GM19023 (cell line): ENCODE measurements around the gene BABAM1.
"Not testable (repeated sequence)": the region's sequence is repeated elsewhere in the genome, so short reads cannot be mapped to it uniquely, and the experiment has no call there.

Experiments used
- ATAC-seq: cut with Tn5 transposase; IDR thresholded peaks from one replicate; pipeline ENCODE4 v1.9.1; 2021; ENCODE audit warnings: mild to moderate bottlenecking, moderate library complexity; ENCODE audit not compliant: unreplicated experiment

The BABAM1 gene

DNA sequence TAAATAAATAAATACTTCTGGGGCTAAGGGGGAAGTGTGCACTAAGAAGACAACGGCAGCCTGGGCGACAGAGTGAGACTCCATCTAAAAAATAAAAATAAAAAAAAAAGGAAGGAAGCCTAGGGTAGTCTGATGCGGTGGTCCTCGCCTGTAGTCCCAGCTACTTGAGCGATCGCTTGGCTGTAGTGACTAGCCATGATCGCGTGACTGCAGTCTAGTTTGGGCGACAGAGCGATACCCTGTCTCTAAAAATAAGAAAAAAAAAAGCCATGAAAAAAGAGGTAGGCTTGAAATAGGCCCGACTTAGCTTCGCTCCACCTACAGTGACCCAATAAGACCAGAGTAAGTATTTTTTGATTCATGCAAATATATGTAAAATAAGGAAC, 661 bp upstream of the BABAM1 start:
- no peak for ATAC-seq

DNA sequence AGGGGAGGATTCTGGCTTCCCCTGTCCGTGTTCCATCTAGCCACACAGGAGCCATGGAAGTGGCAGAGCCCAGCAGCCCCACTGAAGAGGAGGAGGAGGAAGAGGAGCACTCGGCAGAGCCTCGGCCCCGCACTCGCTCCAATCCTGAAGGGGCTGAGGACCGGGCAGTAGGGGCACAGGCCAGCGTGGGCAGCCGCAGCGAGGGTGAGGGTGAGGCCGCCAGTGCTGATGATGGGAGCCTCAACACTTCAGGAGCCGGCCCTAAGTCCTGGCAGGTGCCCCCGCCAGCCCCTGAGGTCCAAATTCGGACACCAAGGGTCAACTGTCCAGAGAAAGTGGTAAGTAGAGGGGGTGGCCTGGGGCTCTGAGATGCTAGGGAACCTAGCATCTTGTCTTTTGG, 1.5 kb downstream of the BABAM1 start:
- ATAC-seq, result no peak

DNA sequence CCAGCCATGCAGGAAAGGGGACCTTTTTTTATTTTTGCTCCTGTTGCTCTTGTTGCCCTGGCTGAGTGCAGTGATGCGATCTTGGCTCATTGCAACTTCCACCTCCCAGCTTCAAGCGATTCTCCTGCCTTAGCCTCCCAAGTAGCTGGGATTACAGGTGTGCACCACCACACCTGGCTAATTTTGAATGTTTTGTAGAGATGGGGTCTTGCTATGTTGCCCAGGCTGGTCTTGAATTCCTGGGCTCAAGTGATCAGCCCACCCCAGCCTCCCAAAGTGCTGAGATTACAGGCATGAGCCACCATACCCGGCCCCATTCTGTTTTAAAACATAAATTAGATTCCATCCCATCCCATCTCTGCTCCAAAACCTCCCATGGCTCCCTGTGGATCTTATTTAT, 7.6 kb downstream of the BABAM1 start:
- not testable (repeated sequence) for ATAC-seq

DNA sequence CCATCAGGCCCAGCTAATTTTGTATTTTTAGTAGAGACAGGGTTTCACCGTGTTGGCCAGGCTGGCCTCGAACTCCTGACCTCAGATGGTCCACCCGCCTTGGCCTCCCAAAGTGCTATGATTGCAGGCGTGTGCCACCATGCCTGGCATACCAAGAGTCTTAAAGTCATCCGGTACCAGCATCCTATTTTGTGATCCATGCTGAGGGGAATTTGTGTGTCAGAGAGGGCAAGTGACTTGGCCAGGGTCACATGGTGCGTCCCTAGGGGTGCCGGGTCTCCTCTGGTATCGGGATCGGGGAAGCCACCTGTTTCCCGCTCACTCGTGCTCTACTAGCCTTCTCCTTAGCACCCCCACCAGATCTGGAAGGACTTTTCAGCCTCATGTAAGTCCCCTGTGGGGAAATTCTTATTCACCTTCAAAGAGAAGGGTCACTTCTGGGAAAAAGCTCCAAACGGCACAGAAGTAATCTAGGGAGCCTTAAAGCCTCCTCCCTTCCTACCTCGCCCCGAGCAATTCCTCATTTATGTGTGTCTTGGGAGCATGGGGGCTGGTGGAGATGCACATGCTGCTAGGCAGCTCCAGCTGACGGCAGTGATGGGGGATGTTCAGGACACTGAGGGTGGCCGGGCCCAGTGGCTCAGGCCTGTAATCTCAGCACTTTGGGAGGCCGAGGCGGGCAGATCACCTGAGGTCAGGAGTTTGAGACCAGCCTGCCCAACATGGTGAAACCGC, 8.4 kb downstream of the BABAM1 start:
- no peak for ATAC-seq

DNA sequence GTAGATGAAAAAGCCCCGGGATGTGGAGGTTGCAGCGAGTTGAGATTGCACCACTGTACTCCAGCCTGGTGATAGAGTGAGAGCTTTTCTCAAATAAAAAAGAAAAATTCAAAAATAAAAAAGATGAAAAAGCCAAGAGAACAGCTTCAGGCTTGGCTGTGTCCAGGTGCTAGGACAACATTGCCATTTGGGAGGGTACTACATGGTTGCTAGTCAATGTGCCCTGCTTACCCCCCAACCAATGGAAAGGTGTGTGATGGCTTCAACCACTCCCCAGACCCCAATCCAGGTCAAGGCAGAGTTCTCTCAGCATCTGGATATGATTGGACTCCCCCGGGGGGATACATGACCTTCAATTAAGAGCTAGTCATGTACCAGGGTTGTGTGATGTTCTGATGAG, 12.2 kb downstream of the BABAM1 start:
- no peak for ATAC-seq

DNA sequence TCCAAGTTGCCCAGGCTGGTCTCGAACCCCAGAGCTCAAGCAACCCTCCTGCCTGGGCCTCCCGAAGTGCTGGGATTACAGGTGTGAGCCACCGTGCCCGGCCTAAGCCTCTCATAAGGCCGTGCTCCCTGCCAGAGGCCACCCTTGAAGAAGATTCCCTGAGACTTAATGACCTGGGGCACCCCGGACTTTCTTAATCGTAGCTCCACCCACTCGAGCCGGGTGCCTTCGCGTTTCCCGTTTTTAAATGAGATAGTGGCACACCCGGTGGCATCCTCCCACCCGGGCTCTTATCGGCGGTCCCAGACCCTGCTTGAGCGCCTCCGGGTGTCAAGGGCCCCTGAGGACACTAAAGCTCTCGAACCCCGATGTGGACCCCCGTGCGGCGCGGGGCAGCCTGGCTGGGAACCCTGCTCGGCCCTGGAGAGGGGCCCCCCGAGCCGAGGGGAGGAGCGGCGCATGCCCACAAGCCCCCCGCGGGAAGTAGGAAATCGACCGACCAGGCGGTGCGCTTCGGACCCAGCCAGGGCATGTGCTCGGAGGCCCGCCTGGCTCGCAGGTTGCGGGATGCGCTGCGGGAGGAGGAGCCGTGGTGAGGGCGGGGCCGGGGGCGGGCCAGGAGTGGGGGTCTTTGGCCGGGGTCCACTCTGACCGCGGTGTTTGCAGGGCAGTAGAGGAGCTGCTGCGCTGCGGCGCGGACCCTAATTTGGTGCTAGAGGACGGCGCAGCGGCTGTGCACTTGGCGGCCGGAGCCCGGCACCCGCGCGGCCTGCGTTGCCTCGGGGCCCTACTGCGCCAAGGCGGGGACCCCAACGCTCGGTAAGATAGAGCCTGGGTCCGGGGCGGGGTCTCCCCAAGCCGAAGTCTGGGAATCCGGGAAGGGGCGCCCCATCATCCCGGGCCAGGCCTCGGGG, 14.4 kb downstream of the BABAM1 start, which contains the start of gene ANKLE1:
Gene ANKLE1 (plus strand): TSS at position 511 of the 914 bp plus-strand sequence. CDS start 20 bp downstream, at position 531.
- ATAC-seq, result peak; percentile 44

DNA sequence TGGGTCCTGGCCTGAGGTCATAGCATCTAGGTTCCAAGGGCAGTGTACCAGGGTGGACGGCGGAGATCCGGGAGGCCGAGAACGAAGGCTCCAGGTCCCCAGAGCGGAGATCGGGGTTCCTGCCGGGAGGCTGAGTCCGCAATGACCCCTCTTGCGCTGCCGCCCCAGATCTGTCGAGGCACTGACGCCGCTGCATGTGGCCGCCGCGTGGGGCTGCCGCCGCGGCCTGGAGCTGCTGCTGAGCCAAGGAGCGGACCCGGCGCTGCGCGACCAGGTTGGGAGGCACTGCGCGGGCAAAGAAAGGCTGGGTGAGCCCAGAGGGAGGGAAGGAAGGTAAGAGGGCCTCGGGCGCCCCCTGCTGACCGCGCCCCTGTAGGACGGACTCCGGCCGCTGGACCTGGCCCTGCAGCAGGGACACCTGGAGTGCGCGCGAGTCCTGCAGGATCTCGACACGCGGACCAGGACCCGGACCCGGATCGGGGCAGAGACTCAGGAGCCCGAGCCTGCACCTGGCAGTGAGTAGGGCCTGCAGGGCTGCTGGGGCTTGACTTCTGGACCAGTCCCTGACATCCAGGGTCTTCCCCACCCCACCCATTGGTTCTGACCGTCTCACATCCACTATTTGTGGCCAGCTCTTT, 15.4 kb downstream of the BABAM1 start:
- ATAC-seq, result peak; percentile 59

DNA sequence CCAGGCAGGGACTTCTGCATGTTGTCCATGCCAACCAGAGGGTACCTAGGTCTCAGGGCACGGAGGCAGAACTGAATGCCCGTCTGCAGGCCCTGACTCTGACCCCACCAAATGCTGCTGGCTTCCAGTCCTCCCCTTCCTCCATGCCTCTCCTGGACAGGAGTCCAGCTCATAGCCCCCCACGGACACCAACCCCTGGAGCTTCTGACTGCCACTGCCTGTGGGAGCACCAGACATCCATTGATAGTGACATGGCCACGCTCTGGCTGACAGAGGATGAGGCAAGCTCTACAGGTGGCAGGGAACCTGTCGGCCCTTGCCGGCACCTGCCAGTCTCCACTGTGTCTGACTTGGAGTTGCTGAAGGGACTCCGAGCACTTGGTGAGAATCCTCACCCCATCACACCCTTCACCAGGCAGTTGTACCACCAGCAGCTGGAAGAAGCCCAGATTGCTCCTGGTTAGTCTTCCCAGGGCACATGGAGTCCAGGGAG, 16.3 kb downstream of the BABAM1 start:
- no peak for ATAC-seq

DNA sequence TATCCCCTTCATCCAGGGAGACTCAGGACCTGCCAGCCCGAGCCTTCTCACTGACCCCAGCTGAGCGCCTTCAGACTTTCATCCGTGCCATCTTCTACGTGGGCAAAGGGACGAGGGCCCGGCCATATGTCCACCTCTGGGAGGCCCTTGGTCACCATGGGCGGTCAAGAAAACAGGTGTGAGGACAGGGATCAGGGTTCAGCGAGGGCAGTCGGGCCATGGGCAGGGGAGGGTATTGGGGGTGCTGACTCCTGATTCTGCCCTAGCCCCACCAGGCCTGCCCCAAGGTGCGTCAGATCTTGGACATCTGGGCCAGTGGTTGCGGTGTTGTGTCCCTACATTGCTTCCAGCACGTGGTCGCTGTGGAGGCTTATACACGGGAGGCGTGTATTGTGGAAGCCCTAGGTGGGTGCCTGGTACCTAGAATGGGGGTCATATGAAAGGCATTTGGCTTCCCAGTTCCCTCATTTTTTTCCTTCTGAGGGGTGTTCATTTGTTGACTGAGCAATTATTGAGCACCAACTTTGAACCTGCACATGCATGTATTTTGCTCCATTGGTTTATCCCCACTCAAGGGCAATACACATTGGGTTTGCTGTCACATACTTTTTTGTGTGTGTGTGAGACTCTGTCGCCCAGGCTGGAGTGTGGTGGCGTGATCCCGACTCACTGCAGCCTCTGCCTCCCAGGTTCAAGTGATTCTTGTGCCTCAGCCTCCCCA, 18.3 kb downstream of the BABAM1 start:
- ATAC-seq, result no peak

DNA sequence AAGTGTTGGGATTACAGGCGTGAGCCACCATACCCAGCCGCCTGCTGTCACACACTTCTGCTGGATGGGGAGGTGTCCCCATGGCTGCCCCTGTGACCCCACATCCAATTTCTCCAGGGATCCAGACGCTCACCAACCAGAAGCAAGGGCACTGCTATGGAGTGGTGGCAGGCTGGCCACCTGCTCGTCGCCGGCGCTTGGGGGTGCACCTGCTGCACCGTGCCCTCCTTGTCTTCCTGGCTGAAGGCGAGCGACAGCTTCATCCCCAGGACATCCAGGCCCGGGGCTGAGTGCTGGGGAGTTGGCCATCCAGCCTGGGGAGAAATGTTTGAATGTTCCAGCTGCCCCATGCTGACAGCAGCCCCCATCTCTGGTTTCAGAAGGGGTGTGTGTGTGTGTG, 19.0 kb downstream of the BABAM1 start:
- no peak for ATAC-seq

DNA sequence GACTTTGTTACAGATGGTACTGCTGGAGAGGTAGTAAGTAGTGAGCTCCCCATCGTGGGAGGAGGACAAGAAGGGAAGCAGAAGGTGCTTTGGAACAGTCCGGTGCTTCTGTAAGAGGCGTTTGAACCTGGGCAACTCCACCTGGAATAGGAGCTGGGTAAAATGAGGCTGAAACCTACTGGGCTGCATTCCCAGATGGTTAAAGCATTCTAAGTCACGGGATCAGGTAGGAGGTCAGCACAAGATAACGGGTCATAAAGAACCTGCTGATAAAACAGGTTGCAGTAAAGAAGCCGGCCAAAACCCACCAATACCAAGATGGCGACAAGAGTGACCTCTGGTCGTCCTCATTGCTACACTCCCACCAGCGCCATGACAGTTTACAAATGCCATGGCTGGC, 19.5 kb downstream of the BABAM1 start:
- no peak for ATAC-seq

DNA sequence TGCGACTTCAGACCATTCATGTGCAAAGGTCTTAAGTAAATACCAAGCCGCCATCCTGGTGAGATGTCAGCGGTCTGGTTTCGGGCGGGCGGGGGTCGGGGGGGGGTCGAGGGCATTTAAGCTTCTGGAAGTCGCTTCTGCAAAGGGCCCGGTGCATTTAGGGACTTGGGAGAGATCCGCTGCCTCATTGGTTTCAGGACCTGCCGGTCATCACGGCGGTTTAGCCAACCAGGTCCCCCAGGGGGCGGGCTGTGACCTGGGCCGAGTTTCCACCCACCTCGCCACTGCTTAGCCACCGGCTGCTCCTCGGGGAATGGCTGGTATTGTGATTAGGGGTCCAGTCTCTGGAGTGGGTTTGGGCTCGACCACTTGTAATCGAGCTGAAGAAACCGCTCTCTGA, 22.2 kb downstream of the BABAM1 start:
- ATAC-seq, result no peak

DNA sequence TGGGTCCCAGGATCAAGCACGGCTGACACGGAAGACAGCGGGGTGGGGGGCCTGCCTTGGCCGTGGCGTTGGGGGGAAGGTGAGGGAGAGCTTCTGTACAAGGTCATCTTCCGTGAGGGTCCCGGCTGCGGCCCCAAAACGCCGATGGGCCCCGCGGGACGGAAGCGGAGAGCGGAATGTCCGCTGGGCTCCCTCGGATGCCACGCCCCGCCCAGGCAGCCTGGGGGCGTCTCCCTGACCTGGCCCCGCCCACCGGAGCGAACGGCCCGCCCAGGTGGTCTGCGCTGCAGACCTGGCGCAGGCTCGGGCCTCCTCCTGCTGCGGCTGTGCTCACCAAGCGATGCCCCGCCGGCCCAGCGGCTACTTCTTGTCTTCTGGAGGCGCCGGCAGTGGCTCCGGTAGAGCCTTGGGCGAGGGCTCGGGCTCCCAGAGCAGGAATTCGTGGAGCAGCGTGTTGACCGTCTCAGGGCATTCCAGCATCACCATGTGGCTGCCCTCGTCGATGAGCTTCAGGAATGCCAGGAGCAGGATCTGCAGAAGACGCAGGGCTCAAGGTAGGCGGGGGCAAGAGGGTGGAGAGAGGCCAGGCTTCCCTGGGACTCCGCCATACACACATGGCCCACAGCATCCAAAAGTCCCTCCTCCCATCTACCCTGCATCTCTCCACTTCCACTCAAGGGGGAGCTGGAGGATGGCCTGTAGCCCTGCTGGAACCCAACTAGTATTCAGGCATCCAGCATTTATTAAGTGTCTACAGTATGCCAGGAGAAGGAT, 25.2 kb downstream of the BABAM1 start:
- peak; percentile 81 for ATAC-seq

DNA sequence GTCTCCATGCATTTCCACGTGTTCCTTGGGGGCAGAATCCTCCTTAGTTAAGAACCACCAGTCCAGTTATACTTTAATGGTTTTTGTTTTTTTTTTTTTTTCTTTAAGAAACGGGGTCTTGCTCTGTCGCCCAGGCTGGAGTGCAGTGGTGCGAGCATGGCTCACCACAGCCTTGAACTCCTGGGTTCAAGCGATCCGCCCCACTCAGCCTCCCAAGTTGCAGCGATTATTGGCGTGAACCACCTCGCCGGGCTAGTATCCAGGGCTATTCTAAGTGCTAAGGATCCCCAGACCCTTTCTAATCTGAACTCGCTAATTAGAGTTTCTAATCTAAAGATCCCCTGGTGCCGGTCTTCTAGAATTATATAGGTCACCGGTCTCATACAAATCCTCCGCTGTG, 26.4 kb downstream of the BABAM1 start:
- ATAC-seq, result no peak

DNA sequence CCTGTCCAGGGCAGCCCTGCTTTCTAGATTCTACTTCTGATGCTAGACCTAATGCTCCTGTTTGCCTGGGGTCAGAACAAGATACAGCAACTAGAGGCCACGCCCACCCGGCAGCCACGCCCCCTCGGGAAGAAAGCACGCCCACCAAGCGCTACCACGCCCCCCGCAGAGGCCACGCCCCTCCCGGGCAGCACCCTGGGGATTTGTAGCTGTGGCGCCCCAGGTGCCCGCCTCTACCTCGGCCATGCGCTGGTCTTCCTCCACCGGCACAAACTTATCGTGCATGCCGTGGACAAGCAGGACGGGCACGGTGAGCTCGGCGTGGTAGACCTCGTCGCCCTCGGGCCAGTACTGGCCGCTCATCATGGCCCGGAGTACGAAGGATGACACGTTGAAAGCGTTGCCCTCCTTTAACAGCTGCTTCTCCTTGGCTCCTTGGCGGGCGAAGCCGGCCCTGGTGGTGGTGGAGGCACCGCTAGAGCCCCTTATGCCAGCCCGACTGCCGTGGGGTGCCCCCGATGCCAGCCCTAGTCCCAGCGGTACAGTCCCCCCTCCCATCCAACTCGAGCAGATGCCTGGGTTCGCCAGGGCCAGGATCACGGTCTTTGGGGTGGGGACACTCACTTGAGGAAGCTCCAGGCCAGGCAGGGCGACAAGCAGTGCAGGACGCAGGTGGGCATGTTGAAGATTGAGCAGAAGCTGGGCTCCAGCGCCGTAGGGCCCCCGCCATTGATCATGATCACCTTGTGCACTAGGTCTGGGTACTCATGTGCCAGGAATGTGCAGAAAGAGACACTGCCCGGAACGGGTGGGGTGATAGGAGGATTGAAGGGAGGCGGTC, 27.0 kb downstream of the BABAM1 start:
- ATAC-seq, result no peak

DNA sequence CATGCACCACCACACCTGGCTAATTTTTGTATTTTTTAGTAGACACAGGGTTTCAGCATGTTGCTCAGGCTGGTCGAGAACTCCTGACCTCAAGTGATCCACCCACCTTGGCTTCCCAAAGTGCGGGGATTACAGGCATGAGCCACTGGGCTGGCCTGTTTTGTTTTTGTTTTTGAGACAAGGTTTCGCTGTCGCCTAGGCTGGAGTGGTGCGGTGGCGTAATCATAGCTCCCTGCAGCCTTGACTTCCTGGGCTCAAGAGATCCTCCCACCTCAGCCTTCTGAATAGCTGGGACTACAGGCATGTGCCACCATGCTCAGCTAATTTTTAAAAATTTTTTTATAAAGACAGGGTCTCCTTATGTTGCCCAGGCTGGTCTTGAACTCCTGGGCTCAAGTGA, 28.3 kb downstream of the BABAM1 start:
- ATAC-seq, result not testable (repeated sequence)

DNA sequence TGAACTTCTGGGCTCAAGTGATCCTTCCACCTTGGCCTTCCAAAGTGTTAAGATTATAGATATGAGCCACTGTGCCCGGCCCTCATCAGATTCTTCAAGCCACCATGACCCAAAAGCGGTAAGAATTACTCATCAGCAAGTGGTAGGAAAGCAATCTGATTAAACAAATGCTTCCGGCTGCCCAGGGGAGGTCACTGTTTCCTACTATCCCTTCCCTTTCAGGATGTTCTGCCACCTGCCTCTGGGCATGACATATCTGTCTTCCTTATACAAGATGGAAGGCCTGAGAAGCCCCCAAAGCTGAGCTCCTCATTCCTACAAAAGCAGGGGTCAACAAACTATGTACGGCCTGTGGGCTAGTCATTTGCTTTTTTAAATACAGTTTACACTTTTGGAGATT, 29.0 kb downstream of the BABAM1 start:
- ATAC-seq, result no peak

DNA sequence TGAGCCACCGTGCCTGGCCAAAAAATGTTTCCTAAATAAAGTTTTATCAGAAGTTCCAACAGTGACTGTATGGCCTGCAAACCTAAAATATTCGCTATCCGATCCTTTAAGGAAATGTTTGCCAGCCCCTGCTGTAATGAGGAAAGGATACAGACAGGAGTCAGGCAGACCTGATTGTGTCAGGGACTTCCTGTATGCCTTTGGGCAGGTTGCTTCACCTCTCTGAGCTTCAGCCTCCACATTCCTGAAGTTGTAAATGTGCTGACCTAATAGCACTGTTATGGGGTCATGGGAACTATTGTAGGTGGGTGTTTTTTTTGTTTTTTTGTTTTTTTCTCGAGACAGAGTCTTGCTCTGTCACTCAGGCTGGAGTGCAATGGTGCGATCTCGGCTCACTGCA, 29.7 kb downstream of the BABAM1 start:
- ATAC-seq, result no peak

DNA sequence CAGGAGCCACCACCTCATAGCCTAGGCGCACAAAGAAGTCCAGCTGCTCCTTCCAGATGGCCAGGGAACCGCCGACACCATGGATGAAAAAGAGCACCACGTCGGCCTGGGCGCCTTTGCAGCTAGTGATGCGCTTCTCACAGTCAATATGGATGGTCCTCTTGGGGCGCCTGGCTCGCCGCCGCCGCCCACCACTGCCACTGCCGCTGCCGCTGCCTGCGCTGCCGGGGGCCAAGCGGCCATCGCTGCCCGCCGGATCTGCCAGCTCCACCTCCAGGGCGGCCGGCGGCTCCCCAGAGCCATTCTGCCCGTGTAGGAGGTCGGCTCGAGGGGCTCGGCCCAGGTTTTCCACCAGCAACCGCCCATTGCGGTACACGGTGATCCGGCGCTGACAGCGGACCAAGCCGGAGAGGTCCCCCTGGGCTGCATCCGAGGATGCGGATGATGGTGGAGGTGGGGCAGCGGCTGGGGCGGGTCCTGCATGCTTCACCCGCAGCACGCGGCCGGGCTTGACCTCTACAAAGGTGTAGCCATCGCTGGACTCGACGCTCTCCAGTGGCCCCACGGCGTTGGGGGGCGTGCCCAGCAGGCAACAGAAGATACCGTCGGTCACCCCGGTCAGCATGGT, 33.9 kb downstream of the BABAM1 start:
- no peak for ATAC-seq
